WTC11 (cell line): ENCODE results near the gene PBRM1.

Experiments used
- CBFB ChIP-seq: sonication (generic); formaldehyde crosslinking; IDR thresholded peaks from 2 replicates; pipeline ENCODE4 v1.8.1; 2022; ENCODE audit warnings: mild to moderate bottlenecking, low read depth, missing genetic modification reagents
- JUN ChIP-seq: sonication (generic); formaldehyde crosslinking; IDR thresholded peaks from 2 replicates; pipeline ENCODE4 v1.8.0; 2023; ENCODE audit warnings: mild to moderate bottlenecking, missing genetic modification reagents
- TF ChIP-seq, protein P1 (sequence below): fragments of 200-600 bp; IDR thresholded peaks from 2 replicates; pipeline ENCODE4 v1.8.0; 2022; ENCODE audit warnings: antibody characterized with exemption
- TF ChIP-seq, protein P2 (sequence below): sonication (generic); formaldehyde crosslinking; IDR thresholded peaks from 2 replicates; pipeline ENCODE4 v1.8.1; 2023; ENCODE audit warnings: mild to moderate bottlenecking, missing genetic modification reagents, moderate library complexity
- TF ChIP-seq, protein P3 (sequence below): sonication (generic); formaldehyde crosslinking; IDR thresholded peaks from 2 replicates; pipeline ENCODE4 v1.8.0; 2022; ENCODE audit warnings: mild to moderate bottlenecking, missing genetic modification reagents

DNA sequence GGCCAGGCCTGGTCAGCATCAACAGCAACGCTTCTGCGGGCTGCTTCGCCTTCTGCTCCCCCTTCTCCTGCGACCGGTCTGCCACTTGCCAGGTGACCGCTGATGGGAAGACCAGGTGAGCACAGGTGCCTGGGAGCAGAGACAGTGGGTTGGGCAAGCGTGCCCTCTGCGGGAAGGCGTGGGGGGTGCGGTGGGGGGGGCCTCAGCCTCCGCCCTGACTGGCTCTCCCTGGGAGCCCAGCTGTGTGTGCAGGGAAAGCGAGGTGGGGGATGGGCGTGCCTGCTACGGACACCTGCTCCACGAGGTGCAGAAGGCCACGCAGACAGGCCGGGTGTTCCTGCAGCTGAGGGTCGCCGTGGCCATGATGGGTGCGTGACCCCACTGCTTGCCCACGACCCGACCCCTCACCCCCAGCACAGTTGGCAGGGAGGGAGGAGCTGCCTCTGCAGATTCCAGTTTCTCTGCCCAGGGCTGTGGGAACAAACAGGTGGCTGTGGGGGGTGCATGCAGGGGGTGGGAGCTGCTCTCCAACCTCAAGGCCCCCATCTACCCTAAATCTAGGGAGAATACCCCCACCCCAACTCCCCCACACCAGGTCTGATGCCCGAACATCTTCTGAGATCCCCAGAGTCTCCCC lies 181.8 kb downstream of the PBRM1 start:
- TF ChIP-seq, protein P1, sequence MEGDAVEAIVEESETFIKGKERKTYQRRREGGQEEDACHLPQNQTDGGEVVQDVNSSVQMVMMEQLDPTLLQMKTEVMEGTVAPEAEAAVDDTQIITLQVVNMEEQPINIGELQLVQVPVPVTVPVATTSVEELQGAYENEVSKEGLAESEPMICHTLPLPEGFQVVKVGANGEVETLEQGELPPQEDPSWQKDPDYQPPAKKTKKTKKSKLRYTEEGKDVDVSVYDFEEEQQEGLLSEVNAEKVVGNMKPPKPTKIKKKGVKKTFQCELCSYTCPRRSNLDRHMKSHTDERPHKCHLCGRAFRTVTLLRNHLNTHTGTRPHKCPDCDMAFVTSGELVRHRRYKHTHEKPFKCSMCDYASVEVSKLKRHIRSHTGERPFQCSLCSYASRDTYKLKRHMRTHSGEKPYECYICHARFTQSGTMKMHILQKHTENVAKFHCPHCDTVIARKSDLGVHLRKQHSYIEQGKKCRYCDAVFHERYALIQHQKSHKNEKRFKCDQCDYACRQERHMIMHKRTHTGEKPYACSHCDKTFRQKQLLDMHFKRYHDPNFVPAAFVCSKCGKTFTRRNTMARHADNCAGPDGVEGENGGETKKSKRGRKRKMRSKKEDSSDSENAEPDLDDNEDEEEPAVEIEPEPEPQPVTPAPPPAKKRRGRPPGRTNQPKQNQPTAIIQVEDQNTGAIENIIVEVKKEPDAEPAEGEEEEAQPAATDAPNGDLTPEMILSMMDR: no peak
- TF ChIP-seq, protein P2, sequence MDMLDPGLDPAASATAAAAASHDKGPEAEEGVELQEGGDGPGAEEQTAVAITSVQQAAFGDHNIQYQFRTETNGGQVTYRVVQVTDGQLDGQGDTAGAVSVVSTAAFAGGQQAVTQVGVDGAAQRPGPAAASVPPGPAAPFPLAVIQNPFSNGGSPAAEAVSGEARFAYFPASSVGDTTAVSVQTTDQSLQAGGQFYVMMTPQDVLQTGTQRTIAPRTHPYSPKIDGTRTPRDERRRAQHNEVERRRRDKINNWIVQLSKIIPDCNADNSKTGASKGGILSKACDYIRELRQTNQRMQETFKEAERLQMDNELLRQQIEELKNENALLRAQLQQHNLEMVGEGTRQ (CRISPR knock-in tag): no peak
- TF ChIP-seq JUN (no peak), CBFB (CRISPR knock-in tag) (no peak)
- TF ChIP-seq, protein P3, sequence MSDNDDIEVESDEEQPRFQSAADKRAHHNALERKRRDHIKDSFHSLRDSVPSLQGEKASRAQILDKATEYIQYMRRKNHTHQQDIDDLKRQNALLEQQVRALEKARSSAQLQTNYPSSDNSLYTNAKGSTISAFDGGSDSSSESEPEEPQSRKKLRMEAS (CRISPR knock-in tag): no peak
